ENCODE data around the gene PLA2G4E. TPM values are rescaled to one million over a fixed set of nuclear protein-coding genes. Genes with fewer than 3 reads are reported as not detected.

The PLA2G4E gene
- total RNA-seq, 1 donor from 2014 or later: 8.8 TPM

GRCh38 chr15:41995476-41995855 is 25.4 kb downstream of the PLA2G4E start:
- TF ChIP-seq POLR2AphosphoS5 (IDR thresholded peaks at IDR 0.05; ENCODE audit: insufficient read depth in 1 of 2, low read depth in 1 of 2) (no peak), POLR2A (IDR thresholded peaks at IDR 0.05) (no peak)
- TF ChIP-seq, protein P1, sequence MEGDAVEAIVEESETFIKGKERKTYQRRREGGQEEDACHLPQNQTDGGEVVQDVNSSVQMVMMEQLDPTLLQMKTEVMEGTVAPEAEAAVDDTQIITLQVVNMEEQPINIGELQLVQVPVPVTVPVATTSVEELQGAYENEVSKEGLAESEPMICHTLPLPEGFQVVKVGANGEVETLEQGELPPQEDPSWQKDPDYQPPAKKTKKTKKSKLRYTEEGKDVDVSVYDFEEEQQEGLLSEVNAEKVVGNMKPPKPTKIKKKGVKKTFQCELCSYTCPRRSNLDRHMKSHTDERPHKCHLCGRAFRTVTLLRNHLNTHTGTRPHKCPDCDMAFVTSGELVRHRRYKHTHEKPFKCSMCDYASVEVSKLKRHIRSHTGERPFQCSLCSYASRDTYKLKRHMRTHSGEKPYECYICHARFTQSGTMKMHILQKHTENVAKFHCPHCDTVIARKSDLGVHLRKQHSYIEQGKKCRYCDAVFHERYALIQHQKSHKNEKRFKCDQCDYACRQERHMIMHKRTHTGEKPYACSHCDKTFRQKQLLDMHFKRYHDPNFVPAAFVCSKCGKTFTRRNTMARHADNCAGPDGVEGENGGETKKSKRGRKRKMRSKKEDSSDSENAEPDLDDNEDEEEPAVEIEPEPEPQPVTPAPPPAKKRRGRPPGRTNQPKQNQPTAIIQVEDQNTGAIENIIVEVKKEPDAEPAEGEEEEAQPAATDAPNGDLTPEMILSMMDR (IDR thresholded peaks at IDR 0.05): no peak
- Histone ChIP-seq H3K36me3 (no peaks in the 10 kb centered on the region), H3K4me1 (no peaks in the 10 kb centered on the region), H3K27ac (no peak overlapping the region), H3K4me3 (no peak overlapping the region), H3K27me3 (no peaks in the 10 kb centered on the region), H3K9me3 (no peaks in the 10 kb centered on the region)
- DNase-seq (ENCODE audit: extremely low spot score in 2 of 2): no peak
- intact Hi-C loops (cut with DNase I): no loop called here

DNA sequence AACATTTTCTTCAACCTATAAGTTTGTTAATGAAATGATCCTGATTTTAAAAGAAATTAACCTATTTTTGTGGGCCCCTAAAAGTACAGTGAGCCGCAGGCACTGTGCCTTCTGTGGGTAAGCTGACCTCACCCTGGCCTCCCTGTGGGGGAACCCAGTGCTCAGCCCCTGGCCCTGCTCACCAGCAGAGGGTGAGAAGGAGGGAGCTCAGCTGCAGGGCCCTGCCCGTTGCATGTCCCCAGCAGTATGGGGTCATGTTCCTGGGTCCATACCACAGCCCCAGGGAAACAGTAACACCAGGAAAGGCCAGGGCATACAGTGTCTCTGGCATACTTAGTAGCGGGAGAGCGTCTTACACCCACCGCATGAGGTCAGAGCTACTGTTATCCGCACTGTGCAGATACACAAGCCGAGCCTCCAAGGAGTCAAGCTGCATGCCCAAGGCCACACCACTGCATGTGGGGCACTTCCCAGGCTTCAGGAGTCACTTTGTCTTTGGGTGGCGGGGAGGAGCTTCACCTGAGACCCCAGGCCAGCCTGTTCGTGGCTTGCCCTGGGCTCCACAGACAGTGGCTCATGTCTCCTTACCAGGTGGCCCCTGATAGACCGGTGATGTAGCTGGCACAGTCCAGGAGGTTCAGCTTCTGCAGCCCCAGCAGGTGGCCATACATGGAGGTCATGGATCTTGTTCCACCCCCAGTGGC is 25.9 kb downstream of the PLA2G4E start:
- Histone ChIP-seq H3K4me3 (no peak overlapping the region), H3K9me3 (no peaks in the 10 kb centered on the region), H3K36me3 (no peaks in the 10 kb centered on the region), H3K27ac (no peak overlapping the region), H3K27me3 (no peaks in the 10 kb centered on the region), H3K4me1 (no peaks in the 10 kb centered on the region)
- TF ChIP-seq POLR2AphosphoS5 (IDR thresholded peaks at IDR 0.05; ENCODE audit: insufficient read depth in 1 of 2, low read depth in 1 of 2) (no peak), POLR2A (IDR thresholded peaks at IDR 0.05) (no peak)
- TF ChIP-seq, protein P1 (IDR thresholded peaks at IDR 0.05): no peak
- intact Hi-C loops (cut with DNase I): loop anchor here (5.0 kb wide), 1 partner anchor 57 kb away; no protein-coding TSS in a partner anchor
- DNase-seq (ENCODE audit: extremely low spot score in 2 of 2): no peak

DNA sequence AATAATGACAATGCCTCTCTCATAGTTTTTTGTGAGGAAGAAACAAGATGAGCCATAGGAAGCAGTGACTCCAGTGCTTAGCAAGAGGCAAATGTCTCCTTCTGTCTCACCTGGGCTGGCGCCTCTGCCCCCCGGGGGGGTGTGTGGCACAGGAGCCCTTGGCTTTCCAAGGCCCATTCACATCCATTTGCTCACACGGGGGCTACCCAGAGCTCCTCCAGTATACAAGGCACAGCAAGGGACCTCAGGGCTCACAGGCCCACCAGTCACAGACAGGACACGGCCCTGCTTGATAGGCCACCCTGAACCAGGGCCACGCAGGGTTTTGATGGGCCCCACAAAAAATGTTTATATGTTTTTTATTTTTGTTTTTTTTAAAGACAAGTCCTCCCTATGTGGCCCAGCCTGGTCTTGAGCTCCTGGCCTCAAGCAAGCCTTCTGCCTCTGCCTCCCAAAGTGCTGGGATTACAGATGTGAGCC is 26.6 kb downstream of the PLA2G4E start:
- no peaks in the 10 kb centered on the region for H3K27me3 ChIP-seq
- no peak overlapping the region for H3K27ac ChIP-seq
- intact Hi-C loops (cut with DNase I): loop anchor here (5.0 kb wide), 1 partner anchor 58 kb away; no protein-coding TSS in a partner anchor
- TF ChIP-seq, protein P1 (IDR thresholded peaks at IDR 0.05): no peak
- TF ChIP-seq POLR2A (IDR thresholded peaks at IDR 0.05): no peak
- no peak for TF ChIP-seq POLR2AphosphoS5 (IDR thresholded peaks at IDR 0.05; ENCODE audit: insufficient read depth in 1 of 2, low read depth in 1 of 2)
- H3K36me3 ChIP-seq: no peaks in the 10 kb centered on the region
- no peak overlapping the region for H3K4me3 ChIP-seq
- DNase-seq (ENCODE audit: extremely low spot score in 2 of 2): no peak
- no peaks in the 10 kb centered on the region for H3K9me3 ChIP-seq
- H3K4me1 ChIP-seq: no peaks in the 10 kb centered on the region

GRCh38 chr15:41993472-41994170 is 27.2 kb downstream of the PLA2G4E start:
- H3K27ac ChIP-seq: no peak overlapping the region
- H3K4me1 ChIP-seq: no peaks in the 10 kb centered on the region
- no peaks in the 10 kb centered on the region for H3K9me3 ChIP-seq
- no peaks in the 10 kb centered on the region for H3K36me3 ChIP-seq
- no peak overlapping the region for H3K4me3 ChIP-seq
- TF ChIP-seq POLR2AphosphoS5 (IDR thresholded peaks at IDR 0.05; ENCODE audit: insufficient read depth in 1 of 2, low read depth in 1 of 2) (no peak), POLR2A (IDR thresholded peaks at IDR 0.05) (no peak)
- TF ChIP-seq, protein P1 (IDR thresholded peaks at IDR 0.05): no peak
- intact Hi-C loops (cut with DNase I): loop anchor here (5.0 kb wide), 1 partner anchor 59 kb away; no protein-coding TSS in a partner anchor
- no peaks in the 10 kb centered on the region for H3K27me3 ChIP-seq
- no peak for DNase-seq (ENCODE audit: extremely low spot score in 2 of 2)
